NCI-H187 (cell line): ENCODE data around the gene MEIS2.

ENCODE experiments used
- DNase-seq, 2 experiments: peaks; one replicate each; lab custom pipeline; 2025; lab: John Stamatoyannopoulos, UW

Gene MEIS2

GRCh38 chr15:36932070-36932469, 168.3 kb downstream of the MEIS2 start:
- DNase-seq = no peak

DNA sequence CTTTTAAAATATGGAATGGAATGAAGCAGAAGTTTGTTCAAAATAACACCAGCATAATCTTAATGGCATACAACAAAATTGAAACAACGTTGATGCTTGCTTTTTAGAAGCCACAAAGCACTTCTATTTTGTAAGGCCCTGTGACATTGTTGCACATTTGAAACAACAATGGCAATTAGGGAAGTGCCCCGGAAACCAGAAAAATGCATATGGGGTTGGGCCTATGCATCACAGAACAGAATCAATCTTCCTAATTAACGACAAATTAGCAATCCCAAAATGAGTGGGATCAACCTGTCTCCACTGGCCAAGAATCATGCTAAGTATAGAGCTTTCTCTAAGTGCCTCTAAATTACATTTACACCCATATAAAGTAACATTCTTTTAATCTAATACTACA, 168.9 kb downstream of the MEIS2 start:
- DNase-seq = no peak

- no peak for DNase-seq
Observed at GRCh38 chr15:36926427-36926825, 173.9 kb downstream of the MEIS2 start.

GRCh38 chr15:36925653-36926426, 174.5 kb downstream of the MEIS2 start:
- no peak for DNase-seq

DNA sequence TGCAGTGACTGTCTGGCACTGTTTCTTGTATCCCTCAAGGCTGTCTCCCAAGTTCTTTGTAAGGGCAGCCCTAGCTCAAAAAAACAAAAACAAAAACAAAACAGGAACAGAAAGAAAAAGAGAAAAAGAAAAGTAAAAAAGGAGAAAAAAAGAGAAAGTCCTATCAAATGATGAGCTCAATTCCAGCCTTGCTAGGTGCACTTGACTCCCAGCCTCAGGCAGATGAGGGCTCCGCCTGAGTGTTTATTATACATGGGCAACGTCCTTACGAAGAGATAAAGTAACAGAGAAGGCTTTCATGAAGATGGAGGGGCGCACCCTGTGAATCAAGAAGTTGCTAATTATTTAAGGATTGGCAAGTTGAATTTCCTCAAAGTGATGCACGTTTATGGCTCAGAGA, 175.3 kb downstream of the MEIS2 start:
- DNase-seq = no peak

GRCh38 chr15:36924034-36924433, 176.3 kb downstream of the MEIS2 start:
- DNase-seq = no peak

- DNase-seq = no peak
Observed at GRCh38 chr15:36921484-36922091, 178.8 kb downstream of the MEIS2 start.

- no peak for DNase-seq
Observed at GRCh38 chr15:36917411-36918267, 182.7 kb downstream of the MEIS2 start.

- DNase-seq = peak; percentile 17 to 20
Observed at GRCh38 chr15:36914960-36915808, 185.2 kb downstream of the MEIS2 start.

GRCh38 chr15:36914466-36914865, 185.9 kb downstream of the MEIS2 start:
- no peak for DNase-seq

DNA sequence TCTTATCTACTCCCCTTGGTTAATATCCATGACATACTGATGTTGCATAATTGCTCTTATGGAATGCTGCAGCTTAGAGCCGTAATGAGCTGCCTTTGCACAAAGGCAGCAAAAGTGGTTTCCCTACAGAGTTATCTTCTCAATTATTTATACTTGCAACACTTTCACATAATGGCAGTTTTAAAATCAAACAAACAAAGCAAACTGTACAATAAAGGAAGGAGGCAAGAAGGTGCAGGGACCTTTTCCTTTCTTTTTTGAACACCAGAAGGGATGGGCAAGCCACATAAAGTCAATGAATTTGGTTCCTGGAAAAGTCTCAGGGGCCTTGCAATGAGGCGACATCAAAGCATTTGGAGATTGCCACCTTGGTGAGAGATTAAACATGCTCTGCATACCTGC, 188.0 kb downstream of the MEIS2 start:
- no peak for DNase-seq

- no peak for DNase-seq
Observed at GRCh38 chr15:36911322-36911944, 188.9 kb downstream of the MEIS2 start.

DNA sequence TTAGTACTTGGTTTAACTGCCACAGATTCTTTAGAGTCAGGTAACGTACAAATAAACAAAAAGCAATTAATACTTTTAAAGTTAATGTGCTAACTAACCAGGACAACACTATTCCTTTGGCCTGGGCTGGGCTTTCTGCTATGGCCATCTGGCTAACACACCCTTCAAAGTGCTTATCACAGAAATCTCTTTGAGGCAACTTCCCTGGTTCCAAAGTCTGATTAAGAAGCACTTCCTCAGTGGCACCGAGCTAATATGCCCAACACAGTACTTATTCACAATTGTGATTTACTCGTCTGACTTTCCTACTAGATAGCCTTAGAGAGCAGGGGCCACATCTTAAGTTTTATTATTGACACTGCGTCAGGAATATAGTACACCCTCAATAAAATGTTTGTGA, 191.4 kb downstream of the MEIS2 start:
- DNase-seq = no peak

DNA sequence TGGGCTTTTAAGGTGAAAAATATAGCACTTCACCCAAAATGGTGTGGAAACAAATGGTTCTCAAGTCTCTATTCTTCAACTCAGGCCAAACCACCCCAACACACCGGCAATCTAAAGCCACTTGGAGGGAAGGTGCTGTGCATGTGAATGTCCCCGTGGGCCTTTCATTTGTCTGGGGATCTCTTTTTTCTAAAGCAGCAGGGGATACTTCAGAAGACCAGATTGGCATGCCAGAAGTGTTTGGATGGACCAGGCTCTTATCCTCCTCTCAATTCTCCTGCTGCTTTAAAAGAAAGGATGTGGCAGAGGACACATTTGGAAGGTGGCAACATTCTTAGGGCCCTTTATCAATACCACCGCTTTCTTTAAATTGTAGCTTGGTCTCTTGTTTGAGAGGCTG, 193.1 kb downstream of the MEIS2 start:
- no peak for DNase-seq

DNA sequence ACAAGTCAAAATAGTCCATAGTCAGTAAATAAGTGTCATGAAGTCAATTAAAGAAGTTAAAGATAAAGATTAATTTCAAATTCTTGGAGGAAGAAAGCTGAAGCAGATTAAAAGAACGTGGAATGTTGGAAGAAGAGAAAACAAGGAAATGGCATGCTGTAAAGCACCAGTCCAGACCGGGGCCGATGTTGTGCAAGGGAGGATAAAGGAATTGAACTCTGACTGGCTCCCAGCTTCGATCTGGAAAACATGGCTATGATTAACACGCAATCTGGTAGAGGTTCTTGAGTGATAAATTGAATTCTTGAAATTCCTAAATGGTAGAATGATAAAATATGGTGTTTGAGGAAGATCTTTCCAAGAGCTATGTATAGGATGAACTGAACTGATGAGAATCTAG, 194.4 kb downstream of the MEIS2 start:
- no peak for DNase-seq

GRCh38 chr15:36904715-36905114, 195.6 kb downstream of the MEIS2 start:
- DNase-seq = no peak

- no peak for DNase-seq
Observed at GRCh38 chr15:36903922-36904556, 196.3 kb downstream of the MEIS2 start.

- no peak for DNase-seq
Observed at GRCh38 chr15:36903195-36903594, 197.2 kb downstream of the MEIS2 start.

DNA sequence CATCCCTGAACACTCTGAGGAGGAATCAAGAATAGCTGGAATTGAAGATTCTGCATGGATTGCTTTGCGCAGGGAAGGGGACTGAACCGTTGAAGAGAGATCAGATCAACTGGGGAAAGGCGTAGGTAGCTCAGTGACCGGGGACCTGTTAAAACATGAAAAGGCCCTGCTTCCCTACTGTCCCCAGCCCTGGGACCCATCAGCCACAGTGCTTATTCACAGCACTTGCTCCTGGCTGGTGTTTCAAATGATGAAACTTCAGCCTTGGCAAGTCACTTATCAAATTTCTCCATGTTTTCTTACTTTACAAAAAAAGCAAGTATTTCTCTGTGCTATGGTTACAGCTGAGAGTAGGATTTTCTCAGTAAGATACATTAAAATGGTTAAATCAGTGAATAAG, 199.3 kb downstream of the MEIS2 start:
- DNase-seq = no peak

DNA sequence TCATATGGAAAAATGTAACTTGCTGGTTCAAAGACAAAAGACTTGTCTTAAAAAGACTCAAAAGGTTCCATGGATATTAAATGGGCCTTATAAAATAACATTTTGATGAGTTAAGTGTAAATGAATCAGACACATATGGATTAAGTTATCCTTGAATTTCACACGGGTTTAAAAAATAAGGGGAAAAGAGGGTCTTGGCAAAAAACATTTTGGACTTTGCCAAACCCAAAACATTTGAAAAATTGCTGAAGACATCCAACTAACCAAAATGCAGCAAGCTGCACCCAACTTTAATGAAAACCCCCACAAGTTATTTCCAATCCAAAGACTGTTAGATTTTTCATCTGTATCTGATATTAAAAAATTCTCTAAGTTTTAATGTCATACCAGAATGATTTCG, 200.7 kb downstream of the MEIS2 start:
- DNase-seq = no peak

- no peak for DNase-seq
Observed at GRCh38 chr15:36898536-36899126, 201.7 kb downstream of the MEIS2 start.
